RWPE1 (cell line): Measurements from ENCODE around the gene OVCH1.

Source experiments
- CTCF ChIA-PET: fragments of 350-600 bp; sonication (Branson Sonifier 250); formaldehyde crosslinking; extraction: SDS; loops from one replicate; lab custom pipeline; 2021; lab: Yijun Ruan, JAX
- POLR2A ChIA-PET: fragments of 400-600 bp; formaldehyde crosslinking; extraction: SDS; loops from one replicate; lab custom pipeline; 2020; ENCODE audit warnings: antibody characterized with exemption; ENCODE audit not compliant: low non-redundant PET; lab: Yijun Ruan, JAX
- DNase-seq: peaks from one replicate; pipeline ENCODE4 v3.0.0; 2012; ENCODE audit warnings: low spot score
- H3K27ac ChIP-seq: fragments of 450-650 bp; 2 replicates; pipeline ENCODE4 v1.5.1; 2017
- CTCF ChIP-seq: fragments of 450-650 bp; conservative IDR thresholded peaks from 2 replicates; pipeline ENCODE4 v1.5.1; 2017; ENCODE audit warnings: low read depth, mild to moderate bottlenecking

OVCH1 gene

GRCh38 chr12:29509503-29509902 lies 12.0 kb upstream of the OVCH1 start:
- no peak overlapping the region for H3K27ac ChIP-seq
- TF ChIP-seq CTCF: no peak
- DNase-seq: no peak
- POLR2A ChIA-PET: no interaction called here
- CTCF ChIA-PET: no interaction called here

- no peak for TF ChIP-seq CTCF
- ChIA-PET POLR2A (no interaction called here), CTCF (no interaction called here)
- H3K27ac ChIP-seq: no peak overlapping the region
- DNase-seq: no peak
These were observed 11.5 kb upstream of the OVCH1 start for GRCh38 chr12:29508949-29509348.

- ChIA-PET POLR2A (no interaction called here), CTCF (no interaction called here)
- TF ChIP-seq CTCF: no peak
- DNase-seq: no peak
- H3K27ac ChIP-seq: no peak overlapping the region
These were observed 7.6 kb upstream of the OVCH1 start for GRCh38 chr12:29505122-29505521.

- DNase-seq: no peak
- ChIA-PET CTCF (interaction anchor here (0.6 kb wide), 1 partner anchor 1290 kb away, joined by 3 read pairs; no protein-coding TSS in a partner anchor), POLR2A (no interaction called here)
- no peak for TF ChIP-seq CTCF
- no peak overlapping the region for H3K27ac ChIP-seq
These were observed 5.8 kb upstream of the OVCH1 start for GRCh38 chr12:29503283-29503682.

- ChIA-PET POLR2A (no interaction called here), CTCF (no interaction called here)
- TF ChIP-seq CTCF: no peak
- no peak for DNase-seq
- H3K27ac ChIP-seq: no peak overlapping the region
These were observed 1.7 kb upstream of the OVCH1 start for GRCh38 chr12:29499235-29499634.

- POLR2A ChIA-PET: no interaction called here
- no peak overlapping the region for H3K27ac ChIP-seq
- DNase-seq: no peak
- no peak for TF ChIP-seq CTCF
- CTCF ChIA-PET: no interaction called here
These were observed 4.6 kb downstream of the OVCH1 start for GRCh38 chr12:29492891-29493290.

- no peak overlapping the region for H3K27ac ChIP-seq
- ChIA-PET POLR2A (no interaction called here), CTCF (no interaction called here)
- TF ChIP-seq CTCF: no peak
- no peak for DNase-seq
These were observed 10.5 kb downstream of the OVCH1 start for GRCh38 chr12:29486972-29487371.
